ENCODE results near the gene LYPD6B.

Gene LYPD6B

GRCh38 chr2:149015501-149015900 is 23.0 kb upstream of the LYPD6B start:
- Histone ChIP-seq H3K4me1 (ENCODE audit: low read depth, poor library complexity, severe bottlenecking) (no peaks in the 10 kb centered on the region), H3K27me3 (ENCODE audit: insufficient read depth, low read depth) (no peaks in the 10 kb centered on the region), H3K4me2 (no peak overlapping the region), H3K79me2 (ENCODE audit: insufficient read depth, low read depth) (no peaks in the 10 kb centered on the region), H4K20me1 (ENCODE audit: insufficient read depth) (no peaks in the 10 kb centered on the region), H3K36me3 (ENCODE audit: insufficient read depth) (no peaks in the 10 kb centered on the region), H2AFZ (ENCODE audit: low read depth) (no peak overlapping the region), H3K27ac (no peak overlapping the region), H3K4me3 (IDR thresholded peaks at IDR 0.05; ENCODE audit: insufficient read depth, low read depth, low read length) (no peak overlapping the region), H3K9ac (no peak overlapping the region)
- no peak for TF ChIP-seq CTCF (conservative IDR thresholded peaks at IDR 0.05; ENCODE audit: low read depth, low read length)

GRCh38 chr2:149015926-149016563 is 22.5 kb upstream of the LYPD6B start:
- no peaks in the 10 kb centered on the region for H3K27me3 ChIP-seq (ENCODE audit: insufficient read depth, low read depth)
- H3K9ac ChIP-seq, result no peak overlapping the region
- no peak overlapping the region for H3K4me3 ChIP-seq (IDR thresholded peaks at IDR 0.05; ENCODE audit: insufficient read depth, low read depth, low read length)
- H3K27ac ChIP-seq, result no peak overlapping the region
- H3K36me3 ChIP-seq (ENCODE audit: insufficient read depth), result no peaks in the 10 kb centered on the region
- no peak for TF ChIP-seq CTCF (conservative IDR thresholded peaks at IDR 0.05; ENCODE audit: low read depth, low read length)
- H2AFZ ChIP-seq (ENCODE audit: low read depth), result no peak overlapping the region
- H4K20me1 ChIP-seq (ENCODE audit: insufficient read depth), result no peaks in the 10 kb centered on the region
- no peaks in the 10 kb centered on the region for H3K4me1 ChIP-seq (ENCODE audit: low read depth, poor library complexity, severe bottlenecking)
- no peak overlapping the region for H3K4me2 ChIP-seq
- H3K79me2 ChIP-seq (ENCODE audit: insufficient read depth, low read depth), result no peaks in the 10 kb centered on the region

GRCh38 chr2:149017116-149017985 is 21.1 kb upstream of the LYPD6B start:
- H3K27ac ChIP-seq, result no peak overlapping the region
- no peaks in the 10 kb centered on the region for H3K79me2 ChIP-seq (ENCODE audit: insufficient read depth, low read depth)
- no peaks in the 10 kb centered on the region for H3K27me3 ChIP-seq (ENCODE audit: insufficient read depth, low read depth)
- H4K20me1 ChIP-seq (ENCODE audit: insufficient read depth), result no peaks in the 10 kb centered on the region
- H3K4me2 ChIP-seq, result no peak overlapping the region
- no peaks in the 10 kb centered on the region for H3K36me3 ChIP-seq (ENCODE audit: insufficient read depth)
- no peaks in the 10 kb centered on the region for H3K4me1 ChIP-seq (ENCODE audit: low read depth, poor library complexity, severe bottlenecking)
- H2AFZ ChIP-seq (ENCODE audit: low read depth), result 0 out of 2 replicates have a peak overlapping the region, but pooled peaks have one; percentile 10
- no peak overlapping the region for H3K4me3 ChIP-seq (IDR thresholded peaks at IDR 0.05; ENCODE audit: insufficient read depth, low read depth, low read length)
- no peak overlapping the region for H3K9ac ChIP-seq
- TF ChIP-seq CTCF (conservative IDR thresholded peaks at IDR 0.05; ENCODE audit: low read depth, low read length), result peak; percentile 90

GRCh38 chr2:149018981-149019380 is 19.5 kb upstream of the LYPD6B start:
- Histone ChIP-seq H3K9ac (no peak overlapping the region), H2AFZ (ENCODE audit: low read depth) (no peak overlapping the region), H3K4me1 (ENCODE audit: low read depth, poor library complexity, severe bottlenecking) (no peaks in the 10 kb centered on the region), H3K27ac (no peak overlapping the region), H3K79me2 (ENCODE audit: insufficient read depth, low read depth) (no peaks in the 10 kb centered on the region), H4K20me1 (ENCODE audit: insufficient read depth) (no peaks in the 10 kb centered on the region), H3K27me3 (ENCODE audit: insufficient read depth, low read depth) (no peaks in the 10 kb centered on the region), H3K4me2 (no peak overlapping the region), H3K4me3 (IDR thresholded peaks at IDR 0.05; ENCODE audit: insufficient read depth, low read depth, low read length) (no peak overlapping the region), H3K36me3 (ENCODE audit: insufficient read depth) (no peaks in the 10 kb centered on the region)
- no peak for TF ChIP-seq CTCF (conservative IDR thresholded peaks at IDR 0.05; ENCODE audit: low read depth, low read length)

All from KMS-11 (cell line).